Vagina (tissue), 2 donors: ENCODE results near the gene ATAD5. TPM values are rescaled to one million over a fixed set of nuclear protein-coding genes. Genes with fewer than 3 reads are reported as not detected.

Source experiments
- DNase-seq, 2 donors: peaks; one replicate each; pipeline ENCODE4 v3.0.0-alpha.2; 2017; ENCODE audit errors: extremely low spot score in 2 of 2
- H3K27ac ChIP-seq: fragments of 200-600 bp; sonication (generic); one replicate; pipeline ENCODE4 v1.5.1; 2019
- H3K27me3 ChIP-seq: fragments of 200-600 bp; sonication (generic); one replicate; pipeline ENCODE4 v1.5.1; 2019
- H3K36me3 ChIP-seq, 2 donors: fragments of 200-600 bp; sonication (generic); one replicate each; pipeline ENCODE4 v1.5.1; 2017 to 2019
- H3K4me1 ChIP-seq: fragments of 200-600 bp; sonication (generic); one replicate; pipeline ENCODE4 v1.5.1; 2019
- H3K4me3 ChIP-seq, 2 donors: fragments of 200-600 bp; sonication (generic); 1 replicate in 1 of 2; 2 replicates in 1 of 2; pipeline ENCODE4 v1.5.1; 2016 to 2019
- H3K9me3 ChIP-seq: fragments of 200-600 bp; sonication (generic); one replicate; pipeline ENCODE4 v1.5.1; 2019
- CTCF ChIP-seq, 3 experiments: fragments of 450-650 bp in 2 of 3; fragments of 200-600 bp in 1 of 3; sonication (generic) in 1 of 3; IDR thresholded peaks; one replicate each; pipeline ENCODE4 v1.5.1; 2017 to 2019; ENCODE audit warnings: antibody characterized with exemption in 3 of 3, mild to moderate bottlenecking in 2 of 3, moderate library complexity in 2 of 3
- POLR2A ChIP-seq, 2 donors: fragments of 450-650 bp; IDR thresholded peaks; one replicate each; pipeline ENCODE4 v1.6.1; 2017; ENCODE audit warnings: antibody characterized with exemption in 2 of 2, mild to moderate bottlenecking in 2 of 2, moderate library complexity in 2 of 2
- POLR2AphosphoS5 ChIP-seq, 2 donors: sonication (generic); formaldehyde crosslinking; IDR thresholded peaks; one replicate each; pipeline ENCODE4 v1.9.0; 2017; ENCODE audit warnings: antibody characterized with exemption in 2 of 2, mild to moderate bottlenecking in 2 of 2, low read depth in 1 of 2; ENCODE audit not compliant: insufficient read depth in 1 of 2
- intact Hi-C: fragments of 100-400 bp; cut with DNase I; formaldehyde crosslinking; loops from one replicate; pipeline ENCODE4 v1.15.1; 2023
- small RNA-seq: library from RNA; depleted of rRNA; stranded (forward); fragments of <200 nt; gene quantifications from one replicate; pipeline ENCODE3, GENCODE V24; 2016
- total RNA-seq: library from RNA; depleted of rRNA; stranded (reverse); fragments of >200 nt; gene quantifications from one replicate; pipeline ENCODE4 v1.2.3, GENCODE V29; 2016

Gene ATAD5
- total RNA-seq, 1 donor from 2014 or later, result 2.7 TPM

- Histone ChIP-seq H3K9me3 (no peaks in the 10 kb centered on the region), H3K4me3 (no peak overlapping the region), H3K27ac (no peak overlapping the region), H3K4me1 (no peaks in the 10 kb centered on the region), H3K27me3 (no peaks in the 10 kb centered on the region), H3K36me3 (no peaks in the 10 kb centered on the region)
- DNase-seq, result no peak
- intact Hi-C loops, result no loop called here
- TF ChIP-seq CTCF (IDR thresholded peaks at IDR 0.05), result no peak
- TF ChIP-seq POLR2AphosphoS5 (IDR thresholded peaks at IDR 0.05; ENCODE audit: insufficient read depth in 1 of 2, low read depth in 1 of 2), result no peak
- no peak for TF ChIP-seq POLR2A (IDR thresholded peaks at IDR 0.05)
These were observed 107.4 kb downstream of the ATAD5 start for GRCh38 chr17:30939051-30939689.

DNA sequence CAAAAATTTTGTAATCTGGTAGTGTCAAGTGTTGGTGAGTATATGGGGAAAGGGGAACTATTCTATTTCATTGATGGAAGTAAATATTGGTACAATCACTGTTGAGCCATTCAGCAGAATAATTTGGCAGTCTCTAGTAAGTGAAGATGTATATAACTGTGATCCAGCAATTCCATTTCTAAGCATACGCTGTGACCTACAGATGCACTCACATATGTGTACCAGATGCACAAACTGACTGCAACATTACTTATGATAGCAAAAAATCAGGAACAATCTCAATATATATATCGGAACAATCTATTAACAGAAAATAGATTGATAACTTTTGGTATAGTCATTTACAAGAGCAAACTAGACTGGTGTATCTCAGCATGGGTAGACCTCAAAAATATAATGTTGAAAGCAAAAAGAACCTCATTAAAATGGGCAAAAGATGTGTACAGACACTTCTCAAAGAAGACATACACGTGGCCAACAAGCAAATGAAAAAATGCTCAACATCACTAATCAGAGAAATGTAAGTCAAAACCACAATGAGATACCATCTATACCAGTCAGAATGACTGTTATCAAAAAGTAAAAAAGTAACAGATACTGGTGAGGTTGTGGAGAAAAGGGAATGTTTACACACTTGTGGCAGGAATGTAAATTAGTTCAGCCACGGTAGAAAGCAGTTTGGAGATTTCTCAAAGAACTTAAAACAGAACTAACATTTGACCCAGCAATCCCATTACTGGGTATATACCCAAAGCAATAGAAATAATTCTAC lies 110.7 kb downstream of the ATAD5 start:
- TF ChIP-seq POLR2A (IDR thresholded peaks at IDR 0.05) (no peak), CTCF (IDR thresholded peaks at IDR 0.05) (no peak), POLR2AphosphoS5 (IDR thresholded peaks at IDR 0.05; ENCODE audit: insufficient read depth in 1 of 2, low read depth in 1 of 2) (no peak)

More for the DNA sequence above, 110.7 kb downstream of the ATAD5 start:
- Histone ChIP-seq H3K27ac (no peak overlapping the region), H3K36me3 (no peaks in the 10 kb centered on the region), H3K27me3 (no peaks in the 10 kb centered on the region), H3K4me3 (no peak overlapping the region), H3K9me3 (no peaks in the 10 kb centered on the region), H3K4me1 (no peaks in the 10 kb centered on the region)
- intact Hi-C loops, result no loop called here
- DNase-seq, result no peak

Small RNA genes lying within 50 kb of the gene (small RNA-seq; reads per million reads assigned to genes)
- gene RNU6-298P, result not detected

Other genes starting within 250 kb of the ATAD5 start
- 13.3 TPM for gene CRLF3, start 7.3 kb upstream of the ATAD5 start, total RNA-seq
- gene TEFM, start 74.3 kb downstream of the ATAD5 start, total RNA-seq, result 5.6 TPM
- gene ADAP2, start 90.0 kb downstream of the ATAD5 start, total RNA-seq, result 14.0 TPM
- gene RNF135, start 139.1 kb downstream of the ATAD5 start, total RNA-seq, result 21.1 TPM